ENCODE results near the gene GNAO1. TPM values are rescaled to one million over a fixed set of nuclear protein-coding genes. Genes with fewer than 3 reads are reported as not detected.

The GNAO1 gene
- total and polyA plus RNA-seq, 2 experiments from 2014 or later: under 0.01 to 0.18 TPM

DNA sequence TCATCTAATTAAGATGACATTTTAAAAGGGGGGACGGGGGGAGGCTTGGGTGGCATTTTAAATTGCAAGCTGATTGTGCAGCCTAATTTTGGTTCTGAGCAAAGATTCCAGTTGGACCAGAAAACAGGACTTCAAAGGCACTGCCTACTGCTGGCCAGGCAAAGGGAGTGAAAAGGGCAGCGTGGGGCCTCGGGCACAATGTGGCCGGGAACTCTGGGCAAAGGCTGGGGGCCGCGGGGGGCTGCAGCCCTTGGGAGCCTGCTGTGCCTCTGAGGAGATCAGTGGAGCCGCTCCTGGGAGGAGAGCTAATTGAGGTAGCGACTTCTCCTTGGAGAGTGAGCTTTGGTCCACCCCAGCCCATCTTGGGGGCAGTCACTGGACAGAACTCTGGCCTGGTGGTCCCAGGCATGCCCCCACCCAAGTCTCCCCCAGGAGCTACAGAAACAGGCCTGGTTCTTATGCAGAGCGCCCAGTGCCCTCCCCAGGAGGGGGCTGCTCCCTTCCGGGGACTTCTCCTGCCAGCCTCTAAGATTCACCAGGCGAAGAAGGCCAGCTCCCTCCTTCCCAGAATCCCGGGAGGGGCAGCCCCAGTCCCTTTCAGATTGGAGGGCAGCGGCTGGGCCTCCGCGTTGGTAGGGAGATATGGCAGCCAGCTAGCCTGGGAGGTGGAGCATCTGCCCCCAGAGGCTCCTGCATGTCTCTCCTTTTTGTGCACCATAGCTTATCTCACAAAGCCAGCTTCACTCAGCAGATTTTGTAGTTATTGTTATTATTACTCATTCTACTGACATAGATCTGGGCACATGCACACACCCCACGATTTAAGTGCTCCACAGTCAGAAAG, 115.6 kb downstream of the GNAO1 start:
- Histone ChIP-seq H4K20me1 (ENCODE audit: insufficient read depth) (no peaks in the 10 kb centered on the region), H3K4me2 (ENCODE audit: unreplicated experiment) (no peak overlapping the region), H3K36me3 (ENCODE audit: low read depth) (no peaks in the 10 kb centered on the region), H3K79me2 (ENCODE audit: insufficient read depth) (no peaks in the 10 kb centered on the region), H3K9me3 (ENCODE audit: low read depth) (no peaks in the 10 kb centered on the region), H3K27me3 (replicated peaks; ENCODE audit: insufficient read depth) (peaks cover 9% of the 10 kb centered on the region; the same call in 1 of the 2 replicates), H3K4me1 (ENCODE audit: insufficient read depth) (no peaks in the 10 kb centered on the region), H2AFZ (no peak overlapping the region), H3F3A (ENCODE audit: insufficient read depth) (no peaks in the 10 kb centered on the region), H3K9ac (no peak overlapping the region), H3K4me3 (no peak overlapping the region), H3K27ac (no peak overlapping the region), H3K9me2 (ENCODE audit: insufficient read depth) (no peaks in the 10 kb centered on the region)
- TF ChIP-seq EZH2 (IDR thresholded peaks at IDR 0.05; ENCODE audit: insufficient read depth, poor library complexity, severe bottlenecking) (no peak), EZH2phosphoT487 (IDR thresholded peaks at IDR 0.05; ENCODE audit: insufficient read depth, low read depth) (no peak)
- 50 to 57% methylated on average over 16 of the region's 16 CpGs for WGBS, 2 experiments (ENCODE audit: low coverage in 1 of 2, low lambda C conversion rate in 2 of 2, missing lambda C conversion rate in 2 of 2)
- in situ Hi-C loops (cut with MboI): no loop called here
- DNase-seq: no peak

- Histone ChIP-seq H3K9ac (no peak overlapping the region), H3K4me2 (ENCODE audit: unreplicated experiment) (no peak overlapping the region), H4K20me1 (ENCODE audit: insufficient read depth) (no peaks in the 10 kb centered on the region), H3K27me3 (replicated peaks; ENCODE audit: insufficient read depth) (peaks cover 9% of the 10 kb centered on the region; the same call in 1 of the 2 replicates), H3K4me1 (ENCODE audit: insufficient read depth) (no peaks in the 10 kb centered on the region), H3K9me2 (ENCODE audit: insufficient read depth) (no peaks in the 10 kb centered on the region), H3K27ac (no peak overlapping the region), H3K9me3 (ENCODE audit: low read depth) (no peaks in the 10 kb centered on the region), H3K79me2 (ENCODE audit: insufficient read depth) (no peaks in the 10 kb centered on the region), H3K36me3 (ENCODE audit: low read depth) (no peaks in the 10 kb centered on the region), H3F3A (ENCODE audit: insufficient read depth) (no peaks in the 10 kb centered on the region), H2AFZ (no peak overlapping the region), H3K4me3 (no peak overlapping the region)
- in situ Hi-C loops (cut with MboI): no loop called here
- TF ChIP-seq EZH2phosphoT487 (IDR thresholded peaks at IDR 0.05; ENCODE audit: insufficient read depth, low read depth) (no peak), EZH2 (IDR thresholded peaks at IDR 0.05; ENCODE audit: insufficient read depth, poor library complexity, severe bottlenecking) (no peak)
- DNase-seq: no peak
- WGBS, 2 experiments (ENCODE audit: low coverage in 1 of 2, low lambda C conversion rate in 2 of 2, missing lambda C conversion rate in 2 of 2): 61 to 71% methylated on average over 2 of the region's 2 CpGs
Measured at GRCh38 chr16:56307534-56307873, 116.2 kb downstream of the GNAO1 start.

- Histone ChIP-seq H3K9me2 (ENCODE audit: insufficient read depth) (no peaks in the 10 kb centered on the region), H3K4me3 (no peak overlapping the region), H3K4me1 (ENCODE audit: insufficient read depth) (no peaks in the 10 kb centered on the region), H3K4me2 (ENCODE audit: unreplicated experiment) (no peak overlapping the region), H3K9me3 (ENCODE audit: low read depth) (no peaks in the 10 kb centered on the region), H3K36me3 (ENCODE audit: low read depth) (no peaks in the 10 kb centered on the region), H3K9ac (no peak overlapping the region), H4K20me1 (ENCODE audit: insufficient read depth) (no peaks in the 10 kb centered on the region), H3F3A (ENCODE audit: insufficient read depth) (no peaks in the 10 kb centered on the region), H3K27ac (no peak overlapping the region), H2AFZ (no peak overlapping the region), H3K27me3 (replicated peaks; ENCODE audit: insufficient read depth) (peaks cover 6% of the 10 kb centered on the region; the same call in 1 of the 2 replicates), H3K79me2 (ENCODE audit: insufficient read depth) (no peaks in the 10 kb centered on the region)
- no peak for TF ChIP-seq EZH2 (IDR thresholded peaks at IDR 0.05; ENCODE audit: insufficient read depth, poor library complexity, severe bottlenecking)
- TF ChIP-seq EZH2phosphoT487 (IDR thresholded peaks at IDR 0.05; ENCODE audit: insufficient read depth, low read depth): no peak
- 55 to 63% methylated on average over 3 of the region's 3 CpGs for WGBS, 2 experiments (ENCODE audit: low coverage in 1 of 2, low lambda C conversion rate in 2 of 2, missing lambda C conversion rate in 2 of 2)
- no peak for DNase-seq
- in situ Hi-C loops (cut with MboI): no loop called here
Measured at GRCh38 chr16:56309008-56309407, 117.7 kb downstream of the GNAO1 start.

GRCh38 chr16:56310690-56311089, 119.4 kb downstream of the GNAO1 start:
- Histone ChIP-seq H3K9me2 (ENCODE audit: insufficient read depth) (no peaks in the 10 kb centered on the region), H3K4me2 (ENCODE audit: unreplicated experiment) (no peak overlapping the region), H3K36me3 (ENCODE audit: low read depth) (no peaks in the 10 kb centered on the region), H3K79me2 (ENCODE audit: insufficient read depth) (no peaks in the 10 kb centered on the region), H3K27ac (no peak overlapping the region), H3K9ac (no peak overlapping the region), H4K20me1 (ENCODE audit: insufficient read depth) (no peaks in the 10 kb centered on the region), H3K4me1 (ENCODE audit: insufficient read depth) (no peaks in the 10 kb centered on the region), H3F3A (ENCODE audit: insufficient read depth) (no peaks in the 10 kb centered on the region), H3K4me3 (no peak overlapping the region), H3K9me3 (ENCODE audit: low read depth) (no peaks in the 10 kb centered on the region), H2AFZ (no peak overlapping the region), H3K27me3 (replicated peaks; ENCODE audit: insufficient read depth) (peaks cover 4% of the 10 kb centered on the region; the same call in 1 of the 2 replicates)
- DNase-seq: no peak
- in situ Hi-C loops (cut with MboI): no loop called here
- 62 to 70% methylated on average over 2 of the region's 2 CpGs for WGBS, 2 experiments (ENCODE audit: low coverage in 1 of 2, low lambda C conversion rate in 2 of 2, missing lambda C conversion rate in 2 of 2)
- TF ChIP-seq EZH2phosphoT487 (IDR thresholded peaks at IDR 0.05; ENCODE audit: insufficient read depth, low read depth): no peak
- TF ChIP-seq EZH2 (IDR thresholded peaks at IDR 0.05; ENCODE audit: insufficient read depth, poor library complexity, severe bottlenecking): no peak
